Gastrocnemius medialis (tissue), 4 donors: ENCODE data around the gene SNTG2.

Experiments
- CTCF ChIP-seq, 5 experiments: fragments of 450-650 bp in 3 of 5; fragments of 200-600 bp in 2 of 5; sonication (generic) in 2 of 5; IDR thresholded peaks in 4 of 5; conservative IDR thresholded peaks in 1 of 5; 1 replicate in 4 of 5; 2 replicates in 1 of 5; pipeline ENCODE4 v1.5.1; 2016 to 2019; ENCODE audit warnings: antibody characterized with exemption in 5 of 5, mild to moderate bottlenecking in 3 of 5, moderate library complexity in 3 of 5
- POLR2A ChIP-seq, 2 donors: fragments of 450-650 bp; IDR thresholded peaks; one replicate each; pipeline ENCODE4 v1.6.1; 2017; ENCODE audit warnings: antibody characterized with exemption in 2 of 2, mild to moderate bottlenecking in 2 of 2, moderate library complexity in 2 of 2

- no peak for TF ChIP-seq CTCF (IDR thresholded peaks at IDR 0.05 in 4 of 5, conservative IDR thresholded peaks at IDR 0.05 in 1 of 5)
- TF ChIP-seq POLR2A (IDR thresholded peaks at IDR 0.05), result no peak
Measured at GRCh38 chr2:1295740-1296139, 345.1 kb downstream of the SNTG2 start.
